Non-pigmented ciliary epithelial cell (primary cell): Measurements from ENCODE around the gene UQCC5.

Source experiments
- DNase-seq: peaks from one replicate; pipeline ENCODE4 v3.0.0-alpha.2; 2010; ENCODE audit warnings: low read depth

UQCC5 gene

GRCh38 chr3:52534281-52535183 is 1.9 kb upstream of the UQCC5 start:
- DNase-seq = no peak

- DNase-seq = no peak
These were observed 844 bp upstream of the UQCC5 start for GRCh38 chr3:52535411-52536111.

GRCh38 chr3:52536112-52536368 is 365 bp upstream of the UQCC5 start:
- DNase-seq = no peak

GRCh38 chr3:52537165-52537620 is 788 bp downstream of the UQCC5 start:
- DNase-seq = no peak

- no peak for DNase-seq
These were observed 1.5 kb downstream of the UQCC5 start for GRCh38 chr3:52537726-52538421.

- DNase-seq = no peak
These were observed 2.7 kb downstream of the UQCC5 start for GRCh38 chr3:52539010-52539653.

GRCh38 chr3:52541050-52541449 is 4.6 kb downstream of the UQCC5 start:
- DNase-seq = no peak

GRCh38 chr3:52544937-52545336 is 8.5 kb downstream of the UQCC5 start:
- DNase-seq = no peak

- no peak for DNase-seq
These were observed 9.9 kb downstream of the UQCC5 start for GRCh38 chr3:52546111-52546901.

- no peak for DNase-seq
These were observed 10.7 kb downstream of the UQCC5 start for GRCh38 chr3:52547143-52547542.

- DNase-seq = no peak
These were observed 14.7 kb downstream of the UQCC5 start for GRCh38 chr3:52551118-52551517.

GRCh38 chr3:52552089-52552488 is 15.7 kb downstream of the UQCC5 start:
- DNase-seq = no peak

GRCh38 chr3:52554026-52554755 is 17.8 kb downstream of the UQCC5 start:
- no peak for DNase-seq

GRCh38 chr3:52555056-52555455 is 18.7 kb downstream of the UQCC5 start:
- no peak for DNase-seq

GRCh38 chr3:52557011-52557960 is 20.9 kb downstream of the UQCC5 start:
- DNase-seq = no peak

- DNase-seq = no peak
These were observed 22.0 kb downstream of the UQCC5 start for GRCh38 chr3:52558436-52558835.

- DNase-seq = no peak
These were observed 24.8 kb downstream of the UQCC5 start for GRCh38 chr3:52561028-52561747.

- no peak for DNase-seq
These were observed 27.6 kb downstream of the UQCC5 start for GRCh38 chr3:52563984-52564383.

- DNase-seq = no peak
These were observed 31.7 kb downstream of the UQCC5 start for GRCh38 chr3:52568069-52568468.
